Measurements from ENCODE around the gene KIAA1210. TPM values are rescaled to one million over a fixed set of nuclear protein-coding genes. Genes with fewer than 3 reads are reported as not detected.

KIAA1210 gene
- total and polyA plus RNA-seq, 12 donors, result 0.04 to 0.17 (median 0.09) TPM; not detected in 7

GRCh38 chrX:119075270-119076025 lies 52.2 kb downstream of the KIAA1210 start:
- intact Hi-C loops (cut with DNase I), result no loop called here
- H3K27me3 ChIP-seq, result peaks cover 0 to 16% (median 0%) of the 10 kb centered on the region in 7 donors
- no peak for TF ChIP-seq CTCF (IDR thresholded peaks at IDR 0.05)
- DNase-seq (no peak), ATAC-seq (no peak)
- H3K9me3 ChIP-seq, result no peaks in the 10 kb centered on the region
- no peak overlapping the region for H3K4me3 ChIP-seq
- no peaks in the 10 kb centered on the region for H3K4me1 ChIP-seq
- no peaks in the 10 kb centered on the region for H3K36me3 ChIP-seq
- H3K27ac ChIP-seq, result no peak overlapping the region
- 92 to 95% methylated on average over 3 of the region's 3 CpGs for WGBS, 2 donors

- Histone ChIP-seq H3K36me3 (no peaks in the 10 kb centered on the region), H3K4me3 (no peak overlapping the region), H3K27me3 (peaks cover 0 to 25% (median 0%) of the 10 kb centered on the region in 7 donors), H3K4me1 (no peaks in the 10 kb centered on the region), H3K9me3 (no peaks in the 10 kb centered on the region), H3K27ac (no peak overlapping the region)
- ATAC-seq (no peak), DNase-seq (no peak)
- WGBS, 2 donors, result 92 to 94% methylated on average over 15 to 19 of the region's 19 CpGs
- TF ChIP-seq CTCF (IDR thresholded peaks at IDR 0.05), result no peak
- intact Hi-C loops (cut with DNase I), result no loop called here
These were observed 53.7 kb downstream of the KIAA1210 start for GRCh38 chrX:119073911-119074310.

- Histone ChIP-seq H3K4me1 (no peaks in the 10 kb centered on the region), H3K4me3 (no peak overlapping the region), H3K9me3 (no peaks in the 10 kb centered on the region), H3K27ac (no peak overlapping the region), H3K27me3 (peaks cover 0 to 31% (median 0%) of the 10 kb centered on the region in 7 donors), H3K36me3 (no peaks in the 10 kb centered on the region)
- ATAC-seq (no peak), DNase-seq (no peak)
- 97 to 99% methylated on average over 33 to 43 of the region's 43 CpGs for WGBS, 2 donors
- no peak for TF ChIP-seq CTCF (IDR thresholded peaks at IDR 0.05)
- intact Hi-C loops (cut with DNase I), result no loop called here
These were observed 54.3 kb downstream of the KIAA1210 start for GRCh38 chrX:119073200-119073905.

- no peak for TF ChIP-seq CTCF (IDR thresholded peaks at IDR 0.05)
- WGBS, 2 donors, result 92 to 98% methylated on average over 6 of the region's 6 CpGs
- DNase-seq, result no peak
- no peaks in the 10 kb centered on the region for H3K9me3 ChIP-seq
- no peak for ATAC-seq
- no peaks in the 10 kb centered on the region for H3K4me1 ChIP-seq
- intact Hi-C loops (cut with DNase I), result no loop called here
- no peak within 1 kb of the TSS for H3K27ac ChIP-seq
- H3K36me3 ChIP-seq, result no peaks in the 10 kb centered on the region
- peaks cover 0 to 35% (median 0%) of the 10 kb centered on the region in 7 donors for H3K27me3 ChIP-seq
- H3K4me3 ChIP-seq, result no peak within 1 kb of the TSS
These were observed 54.9 kb downstream of the KIAA1210 start, which contains the start of gene CT47C1 for GRCh38 chrX:119072744-119073143. Gene CT47C1, plus strand, starts transcription at chrX:119072993. Its CDS starts 233 bp downstream, at chrX:119073226.

Measured in heart right ventricle (tissue), 16 donors.